GM12878 (cell line): ENCODE measurements around the gene ASTN1. TPM values are rescaled to one million over a fixed set of nuclear protein-coding genes. Genes with fewer than 3 reads are reported as not detected.

Experiments used
- ATAC-seq: fragments of 200-7000 bp; cut with Tn5 transposase; 3 replicates; pipeline ENCODE4 v1.9.1; 2020; ENCODE audit warnings: mild to moderate bottlenecking, moderate library complexity
- BruUV-seq: library from RNA; stranded (reverse); fragments of 400-500 nt; replicated peaks from 2 replicates; lab custom pipeline; 2021; lab: Mats Ljungman, UMichigan
- CTCF ChIA-PET: fragments of 300-600 bp; sonication (Branson Sonifier 250); formaldehyde crosslinking; extraction: SDS; loops from one replicate; lab custom pipeline; 2021; ENCODE audit warnings: inconsistent platforms; lab: Yijun Ruan, JAX
- POLR2A ChIA-PET: fragments of 350-600 bp; formaldehyde crosslinking; extraction: SDS; loops from one replicate; lab custom pipeline; 2021; ENCODE audit warnings: inconsistent platforms; lab: Charles Lee
- RAD21 ChIA-PET: fragments of 300-600 bp; sonication (Branson Sonifier 250); formaldehyde crosslinking; loops from one replicate; lab custom pipeline; 2023; ENCODE audit warnings: antibody characterized with exemption; ENCODE audit not compliant: unreplicated experiment; lab: Charles Lee
- SMC1A ChIA-PET: fragments of 300-600 bp; sonication (Branson Sonifier 250); formaldehyde crosslinking; loops from one replicate; lab custom pipeline; 2023; ENCODE audit not compliant: unreplicated experiment, uncharacterized antibody; lab: Charles Lee
- DNase-seq: peaks from one replicate; pipeline ENCODE4 v3.0.0-alpha.2; 2011; ENCODE audit warnings: low read depth, low spot score
- FAIRE-seq: peaks from 3 replicates; lab custom pipeline; 2011; peaks lifted over from hg19 to GRCh38; lab: Jason Lieb, UNC
- H2AFZ ChIP-seq: 2 replicates; pipeline ENCODE4 v1.6.0; 2011; ENCODE audit warnings: low read depth, low read length, control low read depth; ENCODE audit not compliant: control insufficient read depth
- H3K27ac ChIP-seq: 2 replicates; pipeline ENCODE4 v1.5.1; 2011; ENCODE audit warnings: control low read depth; ENCODE audit not compliant: control insufficient read depth, insufficient read depth
- H3K27me3 ChIP-seq, 2 experiments: replicated peaks in 1 of 2; 2 replicates each; pipeline versions ENCODE4 v1.6.0 to v1.6.1; 2011; ENCODE audit warnings: low read length in 1 of 2; ENCODE audit not compliant: control insufficient read depth in 2 of 2, insufficient read depth in 2 of 2
- H3K36me3 ChIP-seq, 2 experiments: 2 replicates each; pipeline ENCODE4 v1.5.1; 2011; ENCODE audit warnings: low read length in 1 of 2; ENCODE audit not compliant: control insufficient read depth in 2 of 2, insufficient read depth in 2 of 2
- H3K4me1 ChIP-seq: 2 replicates; pipeline ENCODE4 v1.6.1; 2011; ENCODE audit warnings: mild to moderate bottlenecking, low read length, moderate library complexity, mixed read lengths; ENCODE audit not compliant: control insufficient read depth, insufficient read depth
- H3K4me2 ChIP-seq: 2 replicates; pipeline ENCODE4 v1.6.0; 2011; ENCODE audit warnings: control low read depth; ENCODE audit not compliant: control insufficient read depth, insufficient read depth
- H3K4me3 ChIP-seq: fragments of 200-600 bp; sonication (generic); 2 replicates; pipeline ENCODE4 v1.5.1; 2016
- H3K79me2 ChIP-seq: 2 replicates; pipeline ENCODE4 v1.6.0; 2011; ENCODE audit warnings: low read length; ENCODE audit not compliant: control insufficient read depth, insufficient read depth
- H3K9ac ChIP-seq: 2 replicates; pipeline ENCODE4 v1.8.0; 2011; ENCODE audit warnings: low read length, control low read depth, mixed read lengths; ENCODE audit not compliant: control insufficient read depth, insufficient read depth
- H3K9me3 ChIP-seq: replicated peaks from 3 replicates; pipeline ENCODE4 v1.5.1; 2011; ENCODE audit warnings: mild to moderate bottlenecking, low read length; ENCODE audit not compliant: control insufficient read depth, insufficient read depth
- H4K20me1 ChIP-seq: 2 replicates; pipeline ENCODE4 v1.6.0; 2011; ENCODE audit not compliant: control insufficient read depth, insufficient read depth
- BACH1 ChIP-seq: fragments of 450-650 bp; IDR thresholded peaks from 2 replicates; pipeline ENCODE4 v1.6.1; 2017; ENCODE audit warnings: mild to moderate bottlenecking, borderline replicate concordance
- IKZF1 ChIP-seq: fragments of 450-650 bp; conservative IDR thresholded peaks from 2 replicates; pipeline ENCODE4 v1.6.1; 2017; ENCODE audit warnings: antibody characterized with exemption, mild to moderate bottlenecking
- MTA2 ChIP-seq: fragments of 450-650 bp; IDR thresholded peaks from 2 replicates; pipeline ENCODE4 v1.6.1; 2016; ENCODE audit warnings: low read depth, mild to moderate bottlenecking, moderate library complexity
- NFXL1 ChIP-seq: fragments of 450-650 bp; IDR thresholded peaks from 2 replicates; pipeline ENCODE4 v1.6.1; 2017; ENCODE audit warnings: antibody characterized with exemption, mild to moderate bottlenecking, borderline replicate concordance
- PML ChIP-seq: IDR thresholded peaks from 2 replicates; pipeline ENCODE4 v1.6.1; 2012; ENCODE audit warnings: low read length, inconsistent platforms
- SMARCA5 ChIP-seq: fragments of 450-650 bp; IDR thresholded peaks from 2 replicates; pipeline ENCODE4 v1.6.1; 2017; ENCODE audit warnings: mild to moderate bottlenecking
- SUPT20H ChIP-seq: IDR thresholded peaks from 2 replicates; pipeline ENCODE4 v1.6.1; 2011; ENCODE audit warnings: low read depth, mild to moderate bottlenecking, low read length, moderate library complexity, borderline replicate concordance; ENCODE audit not compliant: control insufficient read depth
- ZZZ3 ChIP-seq: IDR thresholded peaks from 2 replicates; pipeline ENCODE4 v1.6.1; 2011; ENCODE audit warnings: low read depth; ENCODE audit not compliant: control insufficient read depth, insufficient read length
- WGBS: methylation state at CpG from one replicate; pipeline ENCODE4 v1.1.6; 2016; ENCODE audit warnings: low lambda C conversion rate; ENCODE audit not compliant: insufficient replicate concordance, insufficient coverage; ENCODE audit errors: missing lambda C conversion rate; 5-methylcytosine and 5-hydroxymethylcytosine counted together
- in situ Hi-C: fragments of 300-500 bp; cut with MboI; formaldehyde crosslinking; loops from 9 replicates; pipeline ENCODE4 v1.14.3; 2018; ENCODE audit warnings: mixed read lengths
- intact Hi-C: fragments of 100-400 bp; cut with micrococcal nuclease; formaldehyde crosslinking; loops from one replicate; pipeline ENCODE4 v1.14.2; 2022; ENCODE audit not compliant: unreplicated experiment
- polyA plus RNA-seq, 11 experiments: library from polyadenylated mRNA; depleted of rRNA in 4 of 11; unstranded in 6 of 11; stranded (reverse) in 5 of 11; fragments of >200 nt; fragmentation: Nextera tagmentation in 4 of 11; fragmentation: Illumina TruSeq in 1 of 11; extraction: Ambion mirVana in 4 of 11; extraction: Trizol in 1 of 11; gene quantifications; 1 replicate in 1 of 11; 2 replicates in 10 of 11; pipeline versions ENCODE4 v1.2.1 to v1.2.3, GENCODE V29; 2011 to 2016; ENCODE audit warnings: inconsistent platforms in 2 of 11, missing spikeins in 2 of 11, low read depth in 1 of 11
- total RNA-seq, 4 experiments: library from RNA; depleted of rRNA in 3 of 4; stranded (reverse); fragments of >200 nt in 3 of 4; fragmentation: Illumina TruSeq in 1 of 4; extraction: Trizol in 1 of 4; gene quantifications; 2 replicates each; pipeline versions ENCODE4 v1.2.1 to v1.2.3, GENCODE V29; 2013 to 2021
- TF ChIP-seq, protein P1 (sequence below): fragments of 450-650 bp; IDR thresholded peaks from 2 replicates; pipeline ENCODE4 v1.6.1; 2017; ENCODE audit warnings: borderline replicate concordance
- TF ChIP-seq, protein P2 (sequence below): IDR thresholded peaks from 2 replicates; pipeline ENCODE4 v1.6.1; 2012; ENCODE audit warnings: low read length, inconsistent platforms
- TF ChIP-seq, protein P3 (sequence below): IDR thresholded peaks from 2 replicates; pipeline ENCODE4 v1.6.1; 2011; ENCODE audit warnings: low read depth, low read length, improper control_type of control experiment, borderline replicate concordance

Gene ASTN1
- total and polyA plus RNA-seq, 10 of the 15 experiments (the other 5 are each of a cell fraction or from before 2014, with no cell fraction given) = 0.04 TPM; not detected in 9

DNA sequence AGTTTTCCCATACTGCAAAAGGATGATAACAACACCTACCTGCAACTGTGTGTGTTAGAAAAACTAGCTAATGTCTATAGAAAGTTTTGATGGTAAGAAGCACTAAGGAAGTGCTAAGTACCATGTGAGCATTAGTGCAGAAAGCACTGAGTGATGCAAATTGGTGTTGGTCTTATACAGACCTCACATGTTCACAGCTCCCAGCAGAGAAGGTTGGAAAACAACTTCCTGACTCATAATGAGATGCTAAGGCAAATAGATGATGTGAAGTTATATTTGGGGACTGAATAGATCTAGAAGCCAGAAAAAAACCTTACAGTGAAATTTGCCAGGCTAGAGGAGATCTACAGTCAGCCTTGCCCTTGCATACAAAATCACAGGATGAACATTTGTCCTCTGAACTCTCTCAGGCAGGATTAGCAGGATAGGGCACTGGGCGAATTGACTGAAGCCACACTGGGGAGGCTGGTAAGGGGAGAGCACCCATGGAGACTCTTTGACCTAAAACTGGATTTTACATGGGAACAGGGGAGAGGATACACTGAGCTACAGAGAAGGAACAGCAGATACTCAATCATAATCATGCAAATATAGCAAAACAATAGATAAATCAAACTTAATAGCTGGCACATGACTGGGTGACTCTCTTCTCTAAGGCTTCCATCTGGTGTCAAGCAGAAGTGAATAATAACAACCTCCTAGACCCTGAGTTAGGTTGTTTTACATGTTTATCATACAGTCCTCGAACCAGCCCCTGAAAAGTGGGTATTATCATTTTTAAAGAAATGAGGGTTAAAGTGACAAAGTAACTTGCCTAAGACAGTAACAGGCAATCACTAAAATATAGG is 61.3 kb downstream of the ASTN1 start:
- 2% methylated on average over 2 of the region's 2 CpGs for WGBS
- intact Hi-C loops (no loop called here), in situ Hi-C loops (no loop called here)
- SMC1A ChIA-PET = no interaction called here
- ATAC-seq (no peak), DNase-seq (no peak), FAIRE-seq (no peak)
- Histone ChIP-seq H4K20me1 (no peaks in the 10 kb centered on the region; the same call in 1 of the 2 replicates), H3K27ac (no peak overlapping the region), H3K9ac (no peak overlapping the region), H3K9me3 (no peaks in the 10 kb centered on the region), H3K4me3 (no peak overlapping the region), H2AFZ (no peak overlapping the region), H3K4me1 (no peaks in the 10 kb centered on the region), H3K27me3 (no peaks in the 10 kb centered on the region), H3K79me2 (no peaks in the 10 kb centered on the region), H3K36me3 (no peaks in the 10 kb centered on the region), H3K4me2 (no peak overlapping the region)
- CTCF ChIA-PET = no interaction called here
- RAD21 ChIA-PET = no interaction called here
- TF ChIP-seq, protein P1, sequence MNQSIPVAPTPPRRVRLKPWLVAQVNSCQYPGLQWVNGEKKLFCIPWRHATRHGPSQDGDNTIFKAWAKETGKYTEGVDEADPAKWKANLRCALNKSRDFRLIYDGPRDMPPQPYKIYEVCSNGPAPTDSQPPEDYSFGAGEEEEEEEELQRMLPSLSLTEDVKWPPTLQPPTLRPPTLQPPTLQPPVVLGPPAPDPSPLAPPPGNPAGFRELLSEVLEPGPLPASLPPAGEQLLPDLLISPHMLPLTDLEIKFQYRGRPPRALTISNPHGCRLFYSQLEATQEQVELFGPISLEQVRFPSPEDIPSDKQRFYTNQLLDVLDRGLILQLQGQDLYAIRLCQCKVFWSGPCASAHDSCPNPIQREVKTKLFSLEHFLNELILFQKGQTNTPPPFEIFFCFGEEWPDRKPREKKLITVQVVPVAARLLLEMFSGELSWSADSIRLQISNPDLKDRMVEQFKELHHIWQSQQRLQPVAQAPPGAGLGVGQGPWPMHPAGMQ = no peak
- TF ChIP-seq IKZF1 (no peak), PML (no peak), BACH1 (no peak), MTA2 (no peak), ZZZ3 (no peak), SMARCA5 (no peak), SUPT20H (no peak), NFXL1 (no peak)
- TF ChIP-seq, protein P2, sequence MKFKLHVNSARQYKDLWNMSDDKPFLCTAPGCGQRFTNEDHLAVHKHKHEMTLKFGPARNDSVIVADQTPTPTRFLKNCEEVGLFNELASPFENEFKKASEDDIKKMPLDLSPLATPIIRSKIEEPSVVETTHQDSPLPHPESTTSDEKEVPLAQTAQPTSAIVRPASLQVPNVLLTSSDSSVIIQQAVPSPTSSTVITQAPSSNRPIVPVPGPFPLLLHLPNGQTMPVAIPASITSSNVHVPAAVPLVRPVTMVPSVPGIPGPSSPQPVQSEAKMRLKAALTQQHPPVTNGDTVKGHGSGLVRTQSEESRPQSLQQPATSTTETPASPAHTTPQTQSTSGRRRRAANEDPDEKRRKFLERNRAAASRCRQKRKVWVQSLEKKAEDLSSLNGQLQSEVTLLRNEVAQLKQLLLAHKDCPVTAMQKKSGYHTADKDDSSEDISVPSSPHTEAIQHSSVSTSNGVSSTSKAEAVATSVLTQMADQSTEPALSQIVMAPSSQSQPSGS = no peak
- TF ChIP-seq, protein P3, sequence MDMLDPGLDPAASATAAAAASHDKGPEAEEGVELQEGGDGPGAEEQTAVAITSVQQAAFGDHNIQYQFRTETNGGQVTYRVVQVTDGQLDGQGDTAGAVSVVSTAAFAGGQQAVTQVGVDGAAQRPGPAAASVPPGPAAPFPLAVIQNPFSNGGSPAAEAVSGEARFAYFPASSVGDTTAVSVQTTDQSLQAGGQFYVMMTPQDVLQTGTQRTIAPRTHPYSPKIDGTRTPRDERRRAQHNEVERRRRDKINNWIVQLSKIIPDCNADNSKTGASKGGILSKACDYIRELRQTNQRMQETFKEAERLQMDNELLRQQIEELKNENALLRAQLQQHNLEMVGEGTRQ = no peak
- POLR2A ChIA-PET = no interaction called here
- BruUV-seq = no TSS peak
